ENCODE results near the gene SCN5A. TPM values are rescaled to one million over a fixed set of nuclear protein-coding genes. Genes with fewer than 3 reads are reported as not detected.

The SCN5A gene
- total and polyA plus RNA-seq, 2 experiments from 2014 or later: 10.2 to 10.6 TPM

DNA sequence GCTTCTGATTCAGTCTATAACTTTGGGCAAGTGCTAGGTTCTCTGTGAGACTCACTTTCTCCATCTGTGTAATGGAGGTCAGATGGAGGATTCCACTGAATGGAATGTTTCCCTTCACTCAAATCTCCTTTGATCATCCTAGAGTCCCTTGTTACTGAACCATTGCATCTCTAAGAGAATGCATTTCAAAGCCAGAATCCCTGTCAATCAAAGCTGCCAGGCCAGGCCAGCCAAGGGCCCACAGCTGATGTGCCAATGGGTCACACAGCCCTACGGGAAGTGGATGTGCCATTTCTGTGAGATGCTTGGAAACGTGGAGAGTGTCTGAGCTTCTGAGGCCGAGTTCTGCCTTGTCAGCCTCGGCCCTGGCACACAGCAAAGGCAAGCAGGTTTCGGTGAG lies 32.4 kb downstream of the SCN5A start:
- H3K4me1 ChIP-seq (ENCODE audit: insufficient read depth): no peaks in the 10 kb centered on the region
- H3K36me3 ChIP-seq (ENCODE audit: insufficient read depth): no peaks in the 10 kb centered on the region
- DNase-seq (ENCODE audit: low spot score): peak; percentile 35
- H3F3A ChIP-seq (replicated peaks; ENCODE audit: low read depth): no peaks in the 10 kb centered on the region
- H3K4me3 ChIP-seq: no peak overlapping the region
- H3K27ac Mint-ChIP-seq: no peak overlapping the region
- H3K9me2 ChIP-seq (ENCODE audit: insufficient read depth): 0 out of 2 replicates have a peak, but pooled peaks cover 2% of the 10 kb centered on the region
- TF ChIP-seq, protein P1, sequence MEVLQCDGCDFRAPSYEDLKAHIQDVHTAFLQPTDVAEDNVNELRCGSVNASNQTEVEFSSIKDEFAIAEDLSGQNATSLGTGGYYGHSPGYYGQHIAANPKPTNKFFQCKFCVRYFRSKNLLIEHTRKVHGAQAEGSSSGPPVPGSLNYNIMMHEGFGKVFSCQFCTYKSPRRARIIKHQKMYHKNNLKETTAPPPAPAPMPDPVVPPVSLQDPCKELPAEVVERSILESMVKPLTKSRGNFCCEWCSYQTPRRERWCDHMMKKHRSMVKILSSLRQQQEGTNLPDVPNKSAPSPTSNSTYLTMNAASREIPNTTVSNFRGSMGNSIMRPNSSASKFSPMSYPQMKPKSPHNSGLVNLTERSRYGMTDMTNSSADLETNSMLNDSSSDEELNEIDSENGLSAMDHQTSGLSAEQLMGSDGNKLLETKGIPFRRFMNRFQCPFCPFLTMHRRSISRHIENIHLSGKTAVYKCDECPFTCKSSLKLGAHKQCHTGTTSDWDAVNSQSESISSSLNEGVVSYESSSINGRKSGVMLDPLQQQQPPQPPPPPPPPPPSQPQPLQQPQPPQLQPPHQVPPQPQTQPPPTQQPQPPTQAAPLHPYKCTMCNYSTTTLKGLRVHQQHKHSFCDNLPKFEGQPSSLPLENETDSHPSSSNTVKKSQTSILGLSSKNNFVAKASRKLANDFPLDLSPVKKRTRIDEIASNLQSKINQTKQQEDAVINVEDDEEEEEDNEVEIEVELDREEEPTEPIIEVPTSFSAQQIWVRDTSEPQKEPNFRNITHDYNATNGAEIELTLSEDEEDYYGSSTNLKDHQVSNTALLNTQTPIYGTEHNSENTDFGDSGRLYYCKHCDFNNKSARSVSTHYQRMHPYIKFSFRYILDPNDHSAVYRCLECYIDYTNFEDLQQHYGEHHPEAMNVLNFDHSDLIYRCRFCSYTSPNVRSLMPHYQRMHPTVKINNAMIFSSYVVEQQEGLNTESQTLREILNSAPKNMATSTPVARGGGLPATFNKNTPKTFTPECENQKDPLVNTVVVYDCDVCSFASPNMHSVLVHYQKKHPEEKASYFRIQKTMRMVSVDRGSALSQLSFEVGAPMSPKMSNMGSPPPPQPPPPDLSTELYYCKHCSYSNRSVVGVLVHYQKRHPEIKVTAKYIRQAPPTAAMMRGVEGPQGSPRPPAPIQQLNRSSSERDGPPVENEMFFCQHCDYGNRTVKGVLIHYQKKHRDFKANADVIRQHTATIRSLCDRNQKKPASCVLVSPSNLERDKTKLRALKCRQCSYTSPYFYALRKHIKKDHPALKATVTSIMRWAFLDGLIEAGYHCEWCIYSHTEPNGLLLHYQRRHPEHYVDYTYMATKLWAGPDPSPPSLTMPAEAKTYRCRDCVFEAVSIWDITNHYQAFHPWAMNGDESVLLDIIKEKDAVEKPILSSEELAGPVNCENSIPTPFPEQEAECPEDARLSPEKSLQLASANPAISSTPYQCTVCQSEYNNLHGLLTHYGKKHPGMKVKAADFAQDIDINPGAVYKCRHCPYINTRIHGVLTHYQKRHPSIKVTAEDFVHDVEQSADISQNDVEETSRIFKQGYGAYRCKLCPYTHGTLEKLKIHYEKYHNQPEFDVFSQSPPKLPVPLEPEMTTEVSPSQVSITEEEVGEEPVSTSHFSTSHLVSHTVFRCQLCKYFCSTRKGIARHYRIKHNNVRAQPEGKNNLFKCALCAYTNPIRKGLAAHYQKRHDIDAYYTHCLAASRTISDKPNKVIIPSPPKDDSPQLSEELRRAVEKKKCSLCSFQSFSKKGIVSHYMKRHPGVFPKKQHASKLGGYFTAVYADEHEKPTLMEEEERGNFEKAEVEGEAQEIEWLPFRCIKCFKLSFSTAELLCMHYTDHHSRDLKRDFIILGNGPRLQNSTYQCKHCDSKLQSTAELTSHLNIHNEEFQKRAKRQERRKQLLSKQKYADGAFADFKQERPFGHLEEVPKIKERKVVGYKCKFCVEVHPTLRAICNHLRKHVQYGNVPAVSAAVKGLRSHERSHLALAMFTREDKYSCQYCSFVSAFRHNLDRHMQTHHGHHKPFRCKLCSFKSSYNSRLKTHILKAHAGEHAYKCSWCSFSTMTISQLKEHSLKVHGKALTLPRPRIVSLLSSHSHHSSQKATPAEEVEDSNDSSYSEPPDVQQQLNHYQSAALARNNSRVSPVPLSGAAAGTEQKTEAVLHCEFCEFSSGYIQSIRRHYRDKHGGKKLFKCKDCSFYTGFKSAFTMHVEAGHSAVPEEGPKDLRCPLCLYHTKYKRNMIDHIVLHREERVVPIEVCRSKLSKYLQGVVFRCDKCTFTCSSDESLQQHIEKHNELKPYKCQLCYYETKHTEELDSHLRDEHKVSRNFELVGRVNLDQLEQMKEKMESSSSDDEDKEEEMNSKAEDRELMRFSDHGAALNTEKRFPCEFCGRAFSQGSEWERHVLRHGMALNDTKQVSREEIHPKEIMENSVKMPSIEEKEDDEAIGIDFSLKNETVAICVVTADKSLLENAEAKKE (CRISPR knock-in tag; IDR thresholded peaks at IDR 0.05): no peak
- TF ChIP-seq ZNF114 (CRISPR knock-in tag; IDR thresholded peaks at IDR 0.05): no peak
- TF ChIP-seq, protein P2, sequence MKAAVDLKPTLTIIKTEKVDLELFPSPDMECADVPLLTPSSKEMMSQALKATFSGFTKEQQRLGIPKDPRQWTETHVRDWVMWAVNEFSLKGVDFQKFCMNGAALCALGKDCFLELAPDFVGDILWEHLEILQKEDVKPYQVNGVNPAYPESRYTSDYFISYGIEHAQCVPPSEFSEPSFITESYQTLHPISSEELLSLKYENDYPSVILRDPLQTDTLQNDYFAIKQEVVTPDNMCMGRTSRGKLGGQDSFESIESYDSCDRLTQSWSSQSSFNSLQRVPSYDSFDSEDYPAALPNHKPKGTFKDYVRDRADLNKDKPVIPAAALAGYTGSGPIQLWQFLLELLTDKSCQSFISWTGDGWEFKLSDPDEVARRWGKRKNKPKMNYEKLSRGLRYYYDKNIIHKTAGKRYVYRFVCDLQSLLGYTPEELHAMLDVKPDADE (IDR thresholded peaks at IDR 0.05): no peak
- no peak for TF ChIP-seq JUNB (IDR thresholded peaks at IDR 0.05; ENCODE audit: unreplicated experiment)
- no peak for TF ChIP-seq ZNF331 (CRISPR knock-in tag; IDR thresholded peaks at IDR 0.05; ENCODE audit: low read depth)
- no peak for TF ChIP-seq EZH2phosphoT487 (IDR thresholded peaks at IDR 0.05; ENCODE audit: unreplicated experiment)
- TF ChIP-seq POLR2AphosphoS5 (IDR thresholded peaks at IDR 0.05; ENCODE audit: low read depth): no peak
- TF ChIP-seq, protein P3, sequence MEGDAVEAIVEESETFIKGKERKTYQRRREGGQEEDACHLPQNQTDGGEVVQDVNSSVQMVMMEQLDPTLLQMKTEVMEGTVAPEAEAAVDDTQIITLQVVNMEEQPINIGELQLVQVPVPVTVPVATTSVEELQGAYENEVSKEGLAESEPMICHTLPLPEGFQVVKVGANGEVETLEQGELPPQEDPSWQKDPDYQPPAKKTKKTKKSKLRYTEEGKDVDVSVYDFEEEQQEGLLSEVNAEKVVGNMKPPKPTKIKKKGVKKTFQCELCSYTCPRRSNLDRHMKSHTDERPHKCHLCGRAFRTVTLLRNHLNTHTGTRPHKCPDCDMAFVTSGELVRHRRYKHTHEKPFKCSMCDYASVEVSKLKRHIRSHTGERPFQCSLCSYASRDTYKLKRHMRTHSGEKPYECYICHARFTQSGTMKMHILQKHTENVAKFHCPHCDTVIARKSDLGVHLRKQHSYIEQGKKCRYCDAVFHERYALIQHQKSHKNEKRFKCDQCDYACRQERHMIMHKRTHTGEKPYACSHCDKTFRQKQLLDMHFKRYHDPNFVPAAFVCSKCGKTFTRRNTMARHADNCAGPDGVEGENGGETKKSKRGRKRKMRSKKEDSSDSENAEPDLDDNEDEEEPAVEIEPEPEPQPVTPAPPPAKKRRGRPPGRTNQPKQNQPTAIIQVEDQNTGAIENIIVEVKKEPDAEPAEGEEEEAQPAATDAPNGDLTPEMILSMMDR (conservative IDR thresholded peaks at IDR 0.05; ENCODE audit: low read depth in 2 of 2): no peak
- H3K4me2 ChIP-seq: no peak overlapping the region
- peak; percentile 67 for ATAC-seq
- no peaks in the 10 kb centered on the region for H4K20me1 ChIP-seq (replicated peaks; ENCODE audit: insufficient read depth)
- no peaks in the 10 kb centered on the region for H3K79me2 ChIP-seq (replicated peaks; ENCODE audit: insufficient read depth)
- H3K27ac ChIP-seq (ENCODE audit: low read depth): no peak overlapping the region
- peaks cover 3% of the 10 kb centered on the region for H3K27me3 Mint-ChIP-seq (ENCODE audit: insufficient read depth, low read depth, poor library complexity)
- H2AFZ ChIP-seq: no peak overlapping the region
- no peaks in the 10 kb centered on the region for H3K9me3 Mint-ChIP-seq
- no peaks in the 10 kb centered on the region for H3K27me3 ChIP-seq (ENCODE audit: insufficient read depth)
- peaks cover 3% of the 10 kb centered on the region; the same call in 2 of the 3 replicates for H3K36me3 Mint-ChIP-seq (ENCODE audit: low read depth)
- H3K4me1 Mint-ChIP-seq: peaks cover 11% of the 10 kb centered on the region; the same call in 2 of the 3 replicates
- no peak overlapping the region for H3K4me3 Mint-ChIP-seq
